ENCODE data around the gene RPP14. TPM values are rescaled to one million over a fixed set of nuclear protein-coding genes. Genes with fewer than 3 reads are reported as not detected.

The RPP14 gene
- total RNA-seq, 1 donor from 2014 or later = 16.1 TPM

GRCh38 chr3:58291671-58292338 is 14.2 kb upstream of the RPP14 start:
- peak; percentile 45 for DNase-seq (ENCODE audit: low spot score)

- DNase-seq (ENCODE audit: low spot score) = no peak
These were observed 13.2 kb upstream of the RPP14 start for GRCh38 chr3:58292866-58293265.

GRCh38 chr3:58293516-58293915 is 12.5 kb upstream of the RPP14 start:
- DNase-seq (ENCODE audit: low spot score) = peak; percentile 62

GRCh38 chr3:58296269-58296668 is 9.8 kb upstream of the RPP14 start:
- peak; percentile 65 for DNase-seq (ENCODE audit: low spot score)

GRCh38 chr3:58296843-58297242 is 9.2 kb upstream of the RPP14 start:
- peak; percentile 87 for DNase-seq (ENCODE audit: low spot score)

- DNase-seq (ENCODE audit: low spot score) = peak; percentile 18
These were observed 7.9 kb upstream of the RPP14 start for GRCh38 chr3:58298190-58298589.

GRCh38 chr3:58299075-58299474 is 7.0 kb upstream of the RPP14 start:
- DNase-seq (ENCODE audit: low spot score) = peak; percentile 11

GRCh38 chr3:58299839-58300516 is 6.1 kb upstream of the RPP14 start:
- peak; percentile 73 for DNase-seq (ENCODE audit: low spot score)

GRCh38 chr3:58307639-58308215 is 1.7 kb downstream of the RPP14 start:
- DNase-seq (ENCODE audit: low spot score) = no peak

- no peak for DNase-seq (ENCODE audit: low spot score)
These were observed 2.7 kb downstream of the RPP14 start for GRCh38 chr3:58308728-58309127.

- DNase-seq (ENCODE audit: low spot score) = no peak
These were observed 11.8 kb downstream of the RPP14 start for GRCh38 chr3:58317811-58318210.

- DNase-seq (ENCODE audit: low spot score) = no peak
These were observed 15.7 kb downstream of the RPP14 start for GRCh38 chr3:58321791-58322190.

- DNase-seq (ENCODE audit: low spot score) = no peak
These were observed 16.7 kb downstream of the RPP14 start for GRCh38 chr3:58322793-58323192.

GRCh38 chr3:58323529-58324390 is 17.7 kb downstream of the RPP14 start:
- no peak for DNase-seq (ENCODE audit: low spot score)

GRCh38 chr3:58324391-58325390 is 18.6 kb downstream of the RPP14 start:
- DNase-seq (ENCODE audit: low spot score) = no peak

- no peak for DNase-seq (ENCODE audit: low spot score)
These were observed 19.5 kb downstream of the RPP14 start for GRCh38 chr3:58325525-58325992.

- DNase-seq (ENCODE audit: low spot score) = no peak
These were observed 20.3 kb downstream of the RPP14 start for GRCh38 chr3:58326267-58326900.

GRCh38 chr3:58329150-58329921 is 23.3 kb downstream of the RPP14 start:
- DNase-seq (ENCODE audit: low spot score) = no peak

GRCh38 chr3:58329922-58330413 is 23.9 kb downstream of the RPP14 start:
- DNase-seq (ENCODE audit: low spot score) = no peak
